ENCODE results near the gene COL23A1.

COL23A1 gene

DNA sequence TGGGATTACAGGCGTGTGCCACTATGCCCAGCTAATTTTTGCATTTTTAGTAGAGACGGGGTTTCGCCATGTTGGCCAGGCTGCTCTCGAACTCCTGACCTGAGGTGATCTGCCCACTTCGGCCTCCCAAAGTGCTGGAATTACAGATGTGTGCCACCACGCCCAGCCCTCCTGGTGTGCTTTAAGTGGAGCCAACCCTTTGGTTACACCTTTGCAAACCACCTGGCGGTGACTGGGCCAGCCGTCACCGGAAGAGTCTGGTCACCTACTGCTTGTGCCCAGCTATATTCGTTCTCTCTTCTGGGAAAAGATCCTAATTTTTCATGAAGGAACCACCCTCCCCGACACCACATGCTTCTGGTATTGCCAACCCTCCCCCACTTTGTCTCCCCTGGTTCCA lies 35.9 kb downstream of the COL23A1 start:
- no peaks in the 10 kb centered on the region for H3K9me3 ChIP-seq (ENCODE audit: control insufficient read depth, insufficient read depth, low read length)
- no peaks in the 10 kb centered on the region; the same call in 1 of the 2 replicates for H3K27me3 ChIP-seq (ENCODE audit: control insufficient read depth, insufficient read depth, low read length)

GRCh38 chr5:178553517-178553916 lies 36.7 kb downstream of the COL23A1 start:
- H3K4me3 ChIP-seq (ENCODE audit: low read depth, low read length) = no peak overlapping the region
- H3K27me3 ChIP-seq (ENCODE audit: control insufficient read depth, insufficient read depth, low read length) = no peaks in the 10 kb centered on the region; the same call in 1 of the 2 replicates
- H3K9me3 ChIP-seq (ENCODE audit: control insufficient read depth, insufficient read depth, low read length) = no peaks in the 10 kb centered on the region
- no peak overlapping the region for H3K27ac ChIP-seq (ENCODE audit: low read depth, low read length)
- no peaks in the 10 kb centered on the region for H3K36me3 ChIP-seq (ENCODE audit: control insufficient read depth, insufficient read depth, low read length)
- H3K9ac ChIP-seq (ENCODE audit: low read depth, low read length) = no peak overlapping the region
- peaks cover 11% of the 10 kb centered on the region for H3K4me1 ChIP-seq (ENCODE audit: control insufficient read depth, insufficient read depth, low read length)

More for the DNA sequence above, 35.9 kb downstream of the COL23A1 start:
- H3K36me3 ChIP-seq (ENCODE audit: control insufficient read depth, insufficient read depth, low read length) = no peaks in the 10 kb centered on the region
- H3K9ac ChIP-seq (ENCODE audit: low read depth, low read length) = no peak overlapping the region
- H3K27ac ChIP-seq (ENCODE audit: low read depth, low read length) = no peak overlapping the region
- peaks cover 11% of the 10 kb centered on the region for H3K4me1 ChIP-seq (ENCODE audit: control insufficient read depth, insufficient read depth, low read length)
- H3K4me3 ChIP-seq (ENCODE audit: low read depth, low read length) = no peak overlapping the region

GRCh38 chr5:178551468-178551867 lies 38.7 kb downstream of the COL23A1 start:
- Histone ChIP-seq H3K36me3 (ENCODE audit: control insufficient read depth, insufficient read depth, low read length) (no peaks in the 10 kb centered on the region), H3K4me3 (ENCODE audit: low read depth, low read length) (no peak overlapping the region), H3K9me3 (ENCODE audit: control insufficient read depth, insufficient read depth, low read length) (no peaks in the 10 kb centered on the region), H3K27me3 (ENCODE audit: control insufficient read depth, insufficient read depth, low read length) (no peaks in the 10 kb centered on the region; the same call in 1 of the 2 replicates), H3K9ac (ENCODE audit: low read depth, low read length) (no peak overlapping the region), H3K4me1 (ENCODE audit: control insufficient read depth, insufficient read depth, low read length) (peaks cover 11% of the 10 kb centered on the region), H3K27ac (ENCODE audit: low read depth, low read length) (no peak overlapping the region)

DNA sequence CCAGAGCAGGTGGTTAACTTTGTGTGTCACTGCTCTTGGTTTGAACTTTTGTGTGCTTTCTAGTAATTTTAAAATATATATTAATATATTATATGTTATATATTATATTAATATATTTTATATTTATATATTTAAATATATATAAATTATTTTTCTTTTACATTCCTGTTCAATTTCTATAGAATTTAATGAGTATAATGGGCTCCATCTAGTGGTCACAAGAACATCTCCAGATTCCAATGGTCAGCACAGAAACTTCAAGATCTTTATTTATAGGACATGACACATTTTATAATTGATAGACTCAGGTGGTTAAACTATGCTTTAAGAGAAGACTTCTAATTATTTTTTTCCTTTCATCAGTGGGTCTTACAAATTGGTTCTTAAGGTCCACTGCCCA lies 39.1 kb downstream of the COL23A1 start:
- H3K27me3 ChIP-seq (ENCODE audit: control insufficient read depth, insufficient read depth, low read length) = no peaks in the 10 kb centered on the region; the same call in 1 of the 2 replicates

DNA sequence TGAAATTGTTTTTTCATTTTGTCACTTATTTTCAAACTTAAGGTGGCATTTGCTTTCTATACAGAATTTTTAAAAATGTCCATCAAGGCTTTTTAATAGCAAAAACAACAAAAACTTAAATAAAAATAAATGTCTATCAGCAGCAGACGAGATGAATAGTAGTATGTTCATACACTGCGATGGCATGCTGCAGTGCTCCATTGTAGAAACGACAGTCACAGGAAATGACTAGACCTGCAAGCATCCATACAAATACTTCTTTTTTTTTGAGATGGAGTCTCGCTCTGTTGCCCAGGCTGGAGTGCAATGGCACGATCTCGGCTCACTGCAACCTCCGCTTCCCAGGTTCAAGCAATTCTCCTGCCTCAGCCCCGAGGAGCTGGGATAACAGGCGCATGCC lies 41.4 kb downstream of the COL23A1 start:
- no peaks in the 10 kb centered on the region for H3K36me3 ChIP-seq (ENCODE audit: control insufficient read depth, insufficient read depth, low read length)
- H3K4me1 ChIP-seq (ENCODE audit: control insufficient read depth, insufficient read depth, low read length) = peaks cover 5% of the 10 kb centered on the region; the same call in 1 of the 2 replicates
- H3K9ac ChIP-seq (ENCODE audit: low read depth, low read length) = no peak overlapping the region
- H3K4me3 ChIP-seq (ENCODE audit: low read depth, low read length) = no peak overlapping the region
- no peaks in the 10 kb centered on the region for H3K27me3 ChIP-seq (ENCODE audit: control insufficient read depth, insufficient read depth, low read length)
- no peak overlapping the region for H3K27ac ChIP-seq (ENCODE audit: low read depth, low read length)
- H3K9me3 ChIP-seq (ENCODE audit: control insufficient read depth, insufficient read depth, low read length) = no peaks in the 10 kb centered on the region

More for the DNA sequence above, 39.1 kb downstream of the COL23A1 start:
- Histone ChIP-seq H3K36me3 (ENCODE audit: control insufficient read depth, insufficient read depth, low read length) (no peaks in the 10 kb centered on the region), H3K9ac (ENCODE audit: low read depth, low read length) (no peak overlapping the region), H3K4me1 (ENCODE audit: control insufficient read depth, insufficient read depth, low read length) (peaks cover 10% of the 10 kb centered on the region), H3K4me3 (ENCODE audit: low read depth, low read length) (no peak overlapping the region), H3K9me3 (ENCODE audit: control insufficient read depth, insufficient read depth, low read length) (no peaks in the 10 kb centered on the region), H3K27ac (ENCODE audit: low read depth, low read length) (no peak overlapping the region)

- Histone ChIP-seq H3K27ac (ENCODE audit: low read depth, low read length) (no peak overlapping the region), H3K4me1 (ENCODE audit: control insufficient read depth, insufficient read depth, low read length) (peaks cover 5% of the 10 kb centered on the region; the same call in 1 of the 2 replicates), H3K27me3 (ENCODE audit: control insufficient read depth, insufficient read depth, low read length) (no peaks in the 10 kb centered on the region), H3K9me3 (ENCODE audit: control insufficient read depth, insufficient read depth, low read length) (no peaks in the 10 kb centered on the region), H3K36me3 (ENCODE audit: control insufficient read depth, insufficient read depth, low read length) (no peaks in the 10 kb centered on the region), H3K9ac (ENCODE audit: low read depth, low read length) (no peak overlapping the region), H3K4me3 (ENCODE audit: low read depth, low read length) (no peak overlapping the region)
Observed at GRCh38 chr5:178547753-178548415, 42.3 kb downstream of the COL23A1 start.

DNA sequence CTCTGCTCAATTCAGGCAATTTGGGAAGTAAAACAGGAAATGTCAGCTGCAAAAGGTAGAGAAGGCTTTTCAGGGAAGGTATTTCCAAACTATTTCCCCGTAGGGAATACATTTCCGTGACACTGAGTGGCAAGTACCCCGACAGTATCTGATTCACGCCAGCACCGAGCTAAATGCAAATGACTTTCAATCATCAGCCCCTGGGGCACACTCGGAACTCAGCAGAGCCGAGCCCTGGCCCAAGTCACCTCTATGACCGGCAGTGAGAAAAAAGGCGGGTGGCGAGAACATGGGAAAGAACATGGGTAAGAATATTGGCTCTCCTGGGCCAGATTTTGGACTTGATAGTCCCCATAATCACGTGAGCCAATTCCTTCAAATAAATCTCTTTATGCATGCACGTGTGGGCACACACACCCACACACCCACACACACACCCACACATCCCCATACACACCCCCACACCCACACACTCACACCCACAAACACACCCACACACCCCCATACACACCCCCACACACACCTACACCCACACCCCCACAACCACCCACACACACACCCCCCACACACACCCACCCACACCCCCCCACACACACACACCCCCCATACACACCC lies 43.0 kb downstream of the COL23A1 start:
- Histone ChIP-seq H3K27ac (ENCODE audit: low read depth, low read length) (no peak overlapping the region), H3K9me3 (ENCODE audit: control insufficient read depth, insufficient read depth, low read length) (no peaks in the 10 kb centered on the region), H3K36me3 (ENCODE audit: control insufficient read depth, insufficient read depth, low read length) (no peaks in the 10 kb centered on the region), H3K27me3 (ENCODE audit: control insufficient read depth, insufficient read depth, low read length) (no peaks in the 10 kb centered on the region), H3K4me3 (ENCODE audit: low read depth, low read length) (no peak overlapping the region), H3K4me1 (ENCODE audit: control insufficient read depth, insufficient read depth, low read length) (peaks cover 5% of the 10 kb centered on the region; the same call in 1 of the 2 replicates), H3K9ac (ENCODE audit: low read depth, low read length) (no peak overlapping the region)

DNA sequence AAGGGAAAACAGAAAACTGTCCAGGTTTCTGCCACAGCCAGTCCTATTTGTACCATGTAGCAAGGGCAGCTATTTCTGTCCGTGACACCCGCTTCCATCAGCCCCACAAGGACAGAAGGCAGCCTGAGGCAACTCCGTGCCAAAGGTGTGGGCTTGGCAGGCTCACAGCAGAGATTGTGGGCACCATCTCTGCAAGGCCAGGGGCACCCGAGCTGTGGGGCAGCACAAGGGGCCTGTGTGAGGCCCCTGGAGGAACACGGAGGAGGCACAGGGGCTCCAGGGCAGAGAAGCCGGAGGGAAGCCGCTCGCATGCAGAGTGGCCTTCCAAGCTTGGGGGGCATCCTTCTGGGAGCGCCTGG lies 43.5 kb downstream of the COL23A1 start:
- Histone ChIP-seq H3K4me3 (ENCODE audit: low read depth, low read length) (no peak overlapping the region), H3K27ac (ENCODE audit: low read depth, low read length) (no peak overlapping the region), H3K27me3 (ENCODE audit: control insufficient read depth, insufficient read depth, low read length) (no peaks in the 10 kb centered on the region)

GRCh38 chr5:178545941-178546674 lies 44.1 kb downstream of the COL23A1 start:
- no peaks in the 10 kb centered on the region for H3K27me3 ChIP-seq (ENCODE audit: control insufficient read depth, insufficient read depth, low read length)
- H3K9me3 ChIP-seq (ENCODE audit: control insufficient read depth, insufficient read depth, low read length) = no peaks in the 10 kb centered on the region
- H3K27ac ChIP-seq (ENCODE audit: low read depth, low read length) = no peak overlapping the region
- H3K4me3 ChIP-seq (ENCODE audit: low read depth, low read length) = no peak overlapping the region
- H3K36me3 ChIP-seq (ENCODE audit: control insufficient read depth, insufficient read depth, low read length) = no peaks in the 10 kb centered on the region
- peaks cover 5% of the 10 kb centered on the region; the same call in 1 of the 2 replicates for H3K4me1 ChIP-seq (ENCODE audit: control insufficient read depth, insufficient read depth, low read length)
- H3K9ac ChIP-seq (ENCODE audit: low read depth, low read length) = no peak overlapping the region

More for the DNA sequence above, 43.5 kb downstream of the COL23A1 start:
- Histone ChIP-seq H3K4me1 (ENCODE audit: control insufficient read depth, insufficient read depth, low read length) (peaks cover 5% of the 10 kb centered on the region; the same call in 1 of the 2 replicates), H3K9ac (ENCODE audit: low read depth, low read length) (no peak overlapping the region), H3K9me3 (ENCODE audit: control insufficient read depth, insufficient read depth, low read length) (no peaks in the 10 kb centered on the region), H3K36me3 (ENCODE audit: control insufficient read depth, insufficient read depth, low read length) (no peaks in the 10 kb centered on the region)

- H3K36me3 ChIP-seq (ENCODE audit: control insufficient read depth, insufficient read depth, low read length) = no peaks in the 10 kb centered on the region
Observed at GRCh38 chr5:178545176-178545575, 45.0 kb downstream of the COL23A1 start.

More at GRCh38 chr5:178545176-178545575, 45.0 kb downstream of the COL23A1 start:
- H3K4me3 ChIP-seq (ENCODE audit: low read depth, low read length) = no peak overlapping the region
- H3K27me3 ChIP-seq (ENCODE audit: control insufficient read depth, insufficient read depth, low read length) = no peaks in the 10 kb centered on the region
- H3K9me3 ChIP-seq (ENCODE audit: control insufficient read depth, insufficient read depth, low read length) = no peaks in the 10 kb centered on the region
- peaks cover 5% of the 10 kb centered on the region; the same call in 1 of the 2 replicates for H3K4me1 ChIP-seq (ENCODE audit: control insufficient read depth, insufficient read depth, low read length)
- no peak overlapping the region for H3K9ac ChIP-seq (ENCODE audit: low read depth, low read length)
- no peak overlapping the region for H3K27ac ChIP-seq (ENCODE audit: low read depth, low read length)

Measured in HUES48 (cell line).